Sigmoid colon (tissue), 7 donors: ENCODE measurements around the gene HSPG2. TPM values are rescaled to one million over a fixed set of nuclear protein-coding genes. Genes with fewer than 3 reads are reported as not detected.

Experiments used
- DNase-seq: peaks from one replicate; pipeline ENCODE4 v3.0.0-alpha.2; 2019
- H3K27ac ChIP-seq, 4 donors: fragments of 200-600 bp; sonication (generic); one replicate each; pipeline ENCODE4 v1.5.1; 2016 to 2019; ENCODE audit warnings: mild to moderate bottlenecking in 1 of 4
- H3K27me3 ChIP-seq, 3 donors: fragments of 200-600 bp; sonication (generic); one replicate each; pipeline ENCODE4 v1.5.1; 2019; ENCODE audit warnings: mild to moderate bottlenecking in 1 of 3
- H3K36me3 ChIP-seq, 4 donors: fragments of 200-600 bp; sonication (generic); one replicate each; pipeline ENCODE4 v1.5.1; 2016 to 2019
- H3K4me1 ChIP-seq, 4 donors: fragments of 200-600 bp; sonication (generic); one replicate each; pipeline ENCODE4 v1.5.1; 2017 to 2019
- H3K4me3 ChIP-seq, 4 donors: fragments of 200-600 bp; sonication (generic); one replicate each; pipeline ENCODE4 v1.5.1; 2017 to 2019; ENCODE audit warnings: mild to moderate bottlenecking in 2 of 4, moderate library complexity in 1 of 4
- H3K9me3 ChIP-seq, 4 donors: fragments of 200-600 bp in 3 of 4; sonication (generic) in 3 of 4; one replicate each; pipeline versions ENCODE4 v1.5.1 to v1.6.1; 2013 to 2019
- EP300 ChIP-seq, 4 donors: sonication (generic); formaldehyde crosslinking; IDR thresholded peaks; one replicate each; pipeline ENCODE4 v1.6.1; 2017; ENCODE audit warnings: antibody characterized with exemption in 4 of 4
- POLR2A ChIP-seq, 2 donors: fragments of 450-650 bp; IDR thresholded peaks; one replicate each; pipeline ENCODE4 v1.6.1; 2016; ENCODE audit warnings: antibody characterized with exemption in 2 of 2, mild to moderate bottlenecking in 2 of 2, moderate library complexity in 2 of 2
- POLR2AphosphoS5 ChIP-seq, 4 donors: sonication (generic); formaldehyde crosslinking; IDR thresholded peaks; one replicate each; pipeline ENCODE4 v1.6.1; 2017; ENCODE audit warnings: antibody characterized with exemption in 4 of 4
- WGBS, 2 donors: extraction: QIAGEN DNeasy Blood & Tissue Kit; methylation state at CpG; one replicate each; pipeline ENCODE4 v1.1.7; 2013; 5-methylcytosine and 5-hydroxymethylcytosine counted together
- intact Hi-C: fragments of 100-400 bp; cut with DNase I; formaldehyde crosslinking; loops from one replicate; pipeline ENCODE4 v1.15.1; 2023
- polyA plus RNA-seq, 3 donors: library from polyadenylated mRNA; stranded (reverse); fragments of 200-250 nt; gene quantifications; one replicate each; pipeline ENCODE4 v1.2.3, GENCODE V29; 2013
- total RNA-seq, 4 donors: library from RNA; depleted of rRNA; stranded (reverse); fragments of >200 nt; gene quantifications; one replicate each; pipeline ENCODE4 v1.1.0, GENCODE V29; 2016
- TF ChIP-seq, protein P1 (sequence below), 4 experiments: fragments of 450-650 bp in 3 of 4; fragments of 200-600 bp in 1 of 4; IDR thresholded peaks; one replicate each; pipeline ENCODE4 v1.5.1; 2016 to 2019; ENCODE audit warnings: antibody characterized with exemption in 4 of 4, mild to moderate bottlenecking in 3 of 4, moderate library complexity in 2 of 4
- donor health status: healthy with polysubstance abuse.
- donor health status: Bipolar disorder and iron deficiency.
- donor health status: healthy.

HSPG2 gene
- total and polyA plus RNA-seq, 7 donors: 6.0 to 761 (median 104) TPM

DNA sequence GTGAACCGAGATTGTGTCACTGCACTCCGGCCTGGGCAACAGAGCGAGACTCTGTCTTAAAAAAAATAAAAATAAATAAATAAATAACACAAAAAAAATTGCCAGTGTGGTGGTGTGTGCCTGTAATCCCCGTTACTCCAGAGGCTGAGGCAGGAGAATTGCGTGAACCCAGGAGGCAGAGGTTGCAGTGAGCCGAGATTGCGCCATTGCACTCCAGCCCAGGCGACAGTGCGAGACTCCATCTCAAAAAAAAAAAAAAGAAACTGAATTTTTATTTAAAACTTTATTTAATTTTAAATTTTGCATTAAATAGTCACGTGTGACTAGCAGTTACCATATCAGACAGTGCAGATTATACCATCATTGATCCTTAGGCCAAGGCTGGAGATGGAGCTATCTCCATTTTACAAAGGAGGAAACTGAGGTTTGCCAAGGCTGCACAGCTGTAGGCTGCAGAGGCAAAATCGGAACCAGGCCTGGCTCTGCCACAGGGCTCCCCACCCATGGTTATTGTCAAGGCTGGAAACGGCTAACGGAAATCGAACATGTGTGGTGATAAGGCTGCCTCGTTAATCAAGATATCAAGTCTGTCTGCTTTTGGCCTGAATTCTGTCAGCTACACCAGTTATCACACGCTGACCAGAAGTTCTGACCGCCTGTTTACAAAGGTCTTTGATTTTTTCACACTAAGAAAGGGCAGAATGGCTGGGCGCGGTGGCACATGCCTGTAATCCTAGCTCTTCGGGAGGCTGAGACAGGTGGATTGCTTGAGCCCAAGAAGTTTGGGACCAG, 20.5 kb downstream of the HSPG2 start:
- H3K4me3 ChIP-seq: no peak overlapping the region
- TF ChIP-seq, protein P1, sequence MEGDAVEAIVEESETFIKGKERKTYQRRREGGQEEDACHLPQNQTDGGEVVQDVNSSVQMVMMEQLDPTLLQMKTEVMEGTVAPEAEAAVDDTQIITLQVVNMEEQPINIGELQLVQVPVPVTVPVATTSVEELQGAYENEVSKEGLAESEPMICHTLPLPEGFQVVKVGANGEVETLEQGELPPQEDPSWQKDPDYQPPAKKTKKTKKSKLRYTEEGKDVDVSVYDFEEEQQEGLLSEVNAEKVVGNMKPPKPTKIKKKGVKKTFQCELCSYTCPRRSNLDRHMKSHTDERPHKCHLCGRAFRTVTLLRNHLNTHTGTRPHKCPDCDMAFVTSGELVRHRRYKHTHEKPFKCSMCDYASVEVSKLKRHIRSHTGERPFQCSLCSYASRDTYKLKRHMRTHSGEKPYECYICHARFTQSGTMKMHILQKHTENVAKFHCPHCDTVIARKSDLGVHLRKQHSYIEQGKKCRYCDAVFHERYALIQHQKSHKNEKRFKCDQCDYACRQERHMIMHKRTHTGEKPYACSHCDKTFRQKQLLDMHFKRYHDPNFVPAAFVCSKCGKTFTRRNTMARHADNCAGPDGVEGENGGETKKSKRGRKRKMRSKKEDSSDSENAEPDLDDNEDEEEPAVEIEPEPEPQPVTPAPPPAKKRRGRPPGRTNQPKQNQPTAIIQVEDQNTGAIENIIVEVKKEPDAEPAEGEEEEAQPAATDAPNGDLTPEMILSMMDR (IDR thresholded peaks at IDR 0.05): no peak
- TF ChIP-seq POLR2A (IDR thresholded peaks at IDR 0.05) (no peak), POLR2AphosphoS5 (IDR thresholded peaks at IDR 0.05) (peak in 1 of 4 donors; percentile 14), EP300 (IDR thresholded peaks at IDR 0.05) (no peak)
- H3K9me3 ChIP-seq: no peaks in the 10 kb centered on the region
- H3K4me1 ChIP-seq: peaks cover 0 to 100% (median 98%) of the 10 kb centered on the region in 4 donors
- no peak for DNase-seq
- H3K36me3 ChIP-seq: peaks cover 0 to 16% (median 0%) of the 10 kb centered on the region in 4 donors
- H3K27ac ChIP-seq: peak overlapping the region; percentile 90 to 99 (median 98)
- no peaks in the 10 kb centered on the region for H3K27me3 ChIP-seq
- 92 to 93% methylated on average over 20 of the region's 20 CpGs for WGBS, 2 donors
- intact Hi-C loops: no loop called here

DNA sequence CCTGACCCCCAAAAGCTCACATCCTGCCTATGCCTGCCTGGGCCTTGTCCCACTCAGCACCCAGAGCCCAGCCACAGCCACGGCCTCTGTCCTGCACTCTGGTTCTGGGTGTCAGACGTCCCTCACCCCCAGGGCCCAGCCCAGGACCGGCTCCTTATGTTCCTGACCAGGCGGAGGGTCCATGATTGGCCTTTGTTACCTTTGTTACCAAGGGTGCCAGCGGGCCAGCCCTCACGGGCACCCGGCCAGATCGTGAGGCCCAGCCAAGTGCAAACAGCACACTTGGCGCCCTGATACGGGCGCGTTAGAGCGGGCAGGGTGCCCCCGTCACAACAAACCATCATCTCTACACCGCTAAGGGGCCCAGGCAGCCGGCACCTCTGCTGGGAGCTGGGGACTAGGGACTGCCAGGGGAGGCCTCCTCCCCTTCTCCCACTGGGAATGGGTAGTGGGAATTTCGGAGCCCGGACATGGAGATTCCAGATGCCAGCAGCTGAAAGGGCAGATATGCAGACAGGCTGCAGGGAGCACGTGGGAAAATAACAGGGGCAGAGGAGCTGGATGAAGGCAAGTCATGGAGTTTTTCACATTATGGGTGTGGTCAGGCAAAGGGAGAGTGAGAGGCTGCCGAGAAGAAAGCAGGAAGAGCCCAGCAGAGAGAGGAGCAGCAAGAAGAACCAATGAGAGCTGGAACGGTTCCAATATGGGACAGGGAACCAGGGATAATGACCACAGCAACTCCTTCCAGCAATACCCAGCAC, 22.1 kb downstream of the HSPG2 start:
- no peaks in the 10 kb centered on the region for H3K9me3 ChIP-seq
- peaks cover 0 to 16% (median 0%) of the 10 kb centered on the region in 4 donors for H3K36me3 ChIP-seq
- peaks cover 0 to 100% (median 98%) of the 10 kb centered on the region in 4 donors for H3K4me1 ChIP-seq
- intact Hi-C loops: no loop called here
- 14 to 55% methylated on average over 21 of the region's 21 CpGs for WGBS, 2 donors
- no peaks in the 10 kb centered on the region for H3K27me3 ChIP-seq
- no peak overlapping the region for H3K4me3 ChIP-seq
- no peak for DNase-seq
- peak in 1 of 4 donors; percentile 34 for TF ChIP-seq EP300 (IDR thresholded peaks at IDR 0.05)
- TF ChIP-seq, protein P1 (IDR thresholded peaks at IDR 0.05): no peak
- peak in 2 of 4 donors; percentile 40 to 41 for TF ChIP-seq POLR2AphosphoS5 (IDR thresholded peaks at IDR 0.05)
- TF ChIP-seq POLR2A (IDR thresholded peaks at IDR 0.05): no peak
- H3K27ac ChIP-seq: peak overlapping the region; percentile 90 to 99 (median 98)

DNA sequence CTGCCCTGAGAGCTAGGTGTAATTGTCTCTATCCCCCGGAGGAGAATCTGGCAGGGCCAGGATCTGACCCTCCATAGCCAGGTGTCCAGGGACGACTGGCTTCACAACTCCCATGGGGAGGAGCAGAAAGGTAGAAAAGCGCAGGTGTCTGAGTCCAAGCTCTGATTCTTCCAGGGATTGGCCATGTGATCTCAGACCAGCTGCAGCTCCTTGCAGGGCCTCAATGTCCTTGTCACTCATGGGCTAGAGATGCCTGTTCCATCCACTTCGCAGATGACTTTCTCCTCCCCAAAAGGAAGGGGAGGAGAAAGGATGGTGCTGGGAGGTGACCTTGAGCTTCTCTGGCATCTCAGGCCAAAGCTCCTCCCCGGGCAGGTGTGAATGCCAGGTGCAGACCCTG, 22.7 kb downstream of the HSPG2 start:
- Histone ChIP-seq H3K27ac (peak overlapping the region; percentile 90 to 99 (median 98)), H3K9me3 (no peaks in the 10 kb centered on the region), H3K36me3 (peaks cover 0 to 16% (median 0%) of the 10 kb centered on the region in 4 donors), H3K4me1 (peaks cover 0 to 100% (median 98%) of the 10 kb centered on the region in 4 donors), H3K4me3 (no peak overlapping the region), H3K27me3 (no peaks in the 10 kb centered on the region)
- WGBS, 2 donors: 50 to 65% methylated on average over 5 of the region's 5 CpGs
- no peak for TF ChIP-seq EP300 (IDR thresholded peaks at IDR 0.05)
- TF ChIP-seq POLR2AphosphoS5 (IDR thresholded peaks at IDR 0.05): no peak
- TF ChIP-seq, protein P1 (IDR thresholded peaks at IDR 0.05): no peak
- TF ChIP-seq POLR2A (IDR thresholded peaks at IDR 0.05): no peak
- DNase-seq: no peak
- intact Hi-C loops: no loop called here

DNA sequence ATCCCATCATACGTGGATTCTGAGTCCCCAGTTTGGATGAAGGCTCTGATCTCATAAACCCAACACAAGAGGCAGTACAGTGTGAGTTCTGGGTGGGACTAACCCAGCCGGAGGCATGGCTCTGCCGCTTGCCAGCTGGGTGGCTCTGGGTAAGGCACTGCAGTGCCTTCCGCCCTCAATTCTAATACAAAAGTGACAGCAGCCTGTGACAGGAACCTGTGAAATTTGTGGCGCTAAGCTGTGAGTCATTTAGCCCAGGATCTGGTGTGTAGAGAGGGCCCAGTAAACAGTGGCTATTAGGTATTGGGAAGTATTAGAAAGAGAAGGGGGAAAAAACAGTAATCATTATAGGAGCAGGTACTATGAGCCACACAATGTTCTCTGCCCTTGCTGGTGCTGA, 23.3 kb downstream of the HSPG2 start:
- DNase-seq: no peak
- H3K27me3 ChIP-seq: no peaks in the 10 kb centered on the region
- H3K36me3 ChIP-seq: peaks cover 0 to 16% (median 0%) of the 10 kb centered on the region in 4 donors
- intact Hi-C loops: no loop called here
- H3K4me3 ChIP-seq: no peak overlapping the region
- peak overlapping the region; percentile 90 to 99 (median 98) for H3K27ac ChIP-seq
- H3K9me3 ChIP-seq: no peaks in the 10 kb centered on the region
- 78% methylated on average over 5 of the region's 5 CpGs for WGBS, 2 donors
- peak in 1 of 4 donors; percentile 14 for TF ChIP-seq EP300 (IDR thresholded peaks at IDR 0.05)
- TF ChIP-seq POLR2AphosphoS5 (IDR thresholded peaks at IDR 0.05): no peak
- peaks cover 0 to 100% (median 98%) of the 10 kb centered on the region in 4 donors for H3K4me1 ChIP-seq

DNA sequence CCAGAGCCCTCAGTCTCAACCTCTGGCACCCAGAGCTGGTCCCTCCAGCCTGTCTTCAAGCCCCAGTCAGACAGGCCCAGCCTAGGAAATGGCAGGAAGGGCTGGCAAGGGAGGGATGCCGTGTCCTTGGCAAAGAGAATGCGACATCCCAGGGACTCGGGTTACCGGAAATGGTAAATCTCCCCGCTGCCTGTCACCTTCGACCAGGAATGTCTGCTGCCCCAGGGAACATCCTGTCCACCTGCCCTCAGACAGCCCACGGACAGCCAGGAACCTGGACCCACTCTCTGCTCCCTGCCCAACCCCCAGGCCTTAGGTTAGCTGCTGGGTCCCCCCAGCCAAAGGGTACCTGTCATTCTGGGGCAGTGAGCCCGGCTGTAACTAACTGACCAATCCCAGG, 23.9 kb downstream of the HSPG2 start:
- H3K4me1 ChIP-seq: peaks cover 0 to 100% (median 98%) of the 10 kb centered on the region in 4 donors
- peak in 1 of 4 donors; percentile 47 for TF ChIP-seq EP300 (IDR thresholded peaks at IDR 0.05)
- TF ChIP-seq POLR2A (IDR thresholded peaks at IDR 0.05): no peak
- TF ChIP-seq, protein P1 (IDR thresholded peaks at IDR 0.05): no peak
- peak in 2 of 4 donors; percentile 19 to 62 for TF ChIP-seq POLR2AphosphoS5 (IDR thresholded peaks at IDR 0.05)
- no peak for DNase-seq
- H3K4me3 ChIP-seq: no peak overlapping the region
- H3K36me3 ChIP-seq: peaks cover 0 to 13% (median 0%) of the 10 kb centered on the region in 4 donors
- intact Hi-C loops: no loop called here
- no peaks in the 10 kb centered on the region for H3K9me3 ChIP-seq
- no peaks in the 10 kb centered on the region for H3K27me3 ChIP-seq
- 73 to 79% methylated on average over 8 of the region's 8 CpGs for WGBS, 2 donors
- peak overlapping the region; percentile 90 to 99 (median 98) for H3K27ac ChIP-seq
